OCI-LY1 (cell line): ENCODE measurements around the gene OTUD6A.

ENCODE experiments used
- H2AFZ ChIP-seq: fragments of 200-600 bp; sonication (generic), shearing (Covaris generic); 2 replicates; pipeline ENCODE4 v1.6.0; 2014; ENCODE audit warnings: antibody characterized with exemption, mild to moderate bottlenecking, low read length
- H3F3A ChIP-seq: fragments of 200-600 bp; sonication (generic), shearing (Covaris generic); 2 replicates; pipeline ENCODE4 v1.6.0; 2014; ENCODE audit warnings: mild to moderate bottlenecking, antibody characterized with exemption, low read length, moderate library complexity; ENCODE audit not compliant: insufficient read depth
- H3K27ac ChIP-seq: fragments of 200-600 bp; sonication (generic); 2 replicates; pipeline ENCODE4 v1.5.1; 2014; ENCODE audit warnings: low read length, mixed run types, mild to moderate bottlenecking, low read depth; ENCODE audit not compliant: poor library complexity, severe bottlenecking
- H3K27me3 ChIP-seq: fragments of 200-600 bp; sonication (generic); 2 replicates; pipeline ENCODE4 v1.6.0; 2014; ENCODE audit warnings: antibody characterized with exemption, mild to moderate bottlenecking, low read length, moderate library complexity; ENCODE audit not compliant: insufficient read depth
- H3K36me3 ChIP-seq: fragments of 200-600 bp; sonication (generic); 2 replicates; pipeline ENCODE4 v1.6.1; 2014; ENCODE audit warnings: mild to moderate bottlenecking, antibody characterized with exemption, low read length, moderate library complexity, mixed read lengths; ENCODE audit not compliant: insufficient read depth
- H3K4me1 ChIP-seq: fragments of 200-600 bp; sonication (generic); 2 replicates; pipeline ENCODE4 v1.5.1; 2014; ENCODE audit warnings: mild to moderate bottlenecking, low read length, moderate library complexity; ENCODE audit not compliant: insufficient read depth, severe bottlenecking
- H3K4me2 ChIP-seq: fragments of 200-600 bp; sonication (generic), shearing (Covaris generic); 2 replicates; pipeline ENCODE4 v1.6.1; 2014; ENCODE audit warnings: low read length
- H3K4me3 ChIP-seq: fragments of 200-600 bp; sonication (generic); 2 replicates; pipeline ENCODE4 v1.5.1; 2014; ENCODE audit warnings: low read length, low read depth, mild to moderate bottlenecking, mixed read lengths; ENCODE audit not compliant: poor library complexity, severe bottlenecking
- H3K79me2 ChIP-seq: fragments of 200-600 bp; shearing (Covaris generic); 2 replicates; pipeline ENCODE4 v1.6.1; 2016; ENCODE audit warnings: mixed run types, low read length, mixed read lengths; ENCODE audit not compliant: insufficient read depth
- H3K9ac ChIP-seq: fragments of 200-600 bp; sonication (generic), shearing (Covaris generic); 2 replicates; pipeline ENCODE4 v1.6.1; 2014; ENCODE audit warnings: mild to moderate bottlenecking, low read length, mixed read lengths
- H3K9me2 ChIP-seq: fragments of 200-600 bp; sonication (generic), shearing (Covaris generic); 2 replicates; pipeline ENCODE4 v1.6.1; 2014; ENCODE audit warnings: low read depth, mild to moderate bottlenecking, low read length, mixed read lengths
- H3K9me3 ChIP-seq: fragments of 200-600 bp; shearing (Covaris generic); 2 replicates; pipeline ENCODE4 v1.6.1; 2014; ENCODE audit warnings: low read length, mixed read lengths
- H4K20me1 ChIP-seq: fragments of 200-600 bp; sonication (generic), shearing (Covaris generic); 2 replicates; pipeline ENCODE4 v1.6.0; 2016; ENCODE audit warnings: mild to moderate bottlenecking, low read length; ENCODE audit not compliant: insufficient read depth
- CTCF ChIP-seq: fragments of 200-600 bp; sonication (generic), shearing (Covaris generic); IDR thresholded peaks from 2 replicates; pipeline ENCODE4 v1.5.1; 2017; ENCODE audit warnings: mild to moderate bottlenecking, antibody characterized with exemption, low read length, moderate library complexity, mixed read lengths
- EZH2 ChIP-seq: fragments of 200-600 bp; sonication (generic), shearing (Covaris generic); IDR thresholded peaks from 2 replicates; pipeline ENCODE4 v1.8.0; 2017; ENCODE audit warnings: borderline replicate concordance, mixed run types, mild to moderate bottlenecking, antibody characterized with exemption, low read length, moderate library complexity, mixed read lengths

OTUD6A gene

GRCh38 chrX:70054391-70054790 is 7.9 kb upstream of the OTUD6A start:
- no peak overlapping the region for H3K9ac ChIP-seq
- no peaks in the 10 kb centered on the region for H3F3A ChIP-seq
- no peaks in the 10 kb centered on the region for H3K27me3 ChIP-seq
- no peaks in the 10 kb centered on the region for H3K4me1 ChIP-seq
- H3K4me3 ChIP-seq, result no peak overlapping the region
- no peaks in the 10 kb centered on the region for H3K36me3 ChIP-seq
- no peaks in the 10 kb centered on the region for H3K9me2 ChIP-seq
- no peaks in the 10 kb centered on the region for H3K79me2 ChIP-seq
- H4K20me1 ChIP-seq, result no peaks in the 10 kb centered on the region
- no peak overlapping the region for H2AFZ ChIP-seq
- TF ChIP-seq EZH2, result no peak
- no peak for TF ChIP-seq CTCF
- H3K9me3 ChIP-seq, result no peaks in the 10 kb centered on the region
- no peak overlapping the region for H3K27ac ChIP-seq
- no peak overlapping the region for H3K4me2 ChIP-seq

DNA sequence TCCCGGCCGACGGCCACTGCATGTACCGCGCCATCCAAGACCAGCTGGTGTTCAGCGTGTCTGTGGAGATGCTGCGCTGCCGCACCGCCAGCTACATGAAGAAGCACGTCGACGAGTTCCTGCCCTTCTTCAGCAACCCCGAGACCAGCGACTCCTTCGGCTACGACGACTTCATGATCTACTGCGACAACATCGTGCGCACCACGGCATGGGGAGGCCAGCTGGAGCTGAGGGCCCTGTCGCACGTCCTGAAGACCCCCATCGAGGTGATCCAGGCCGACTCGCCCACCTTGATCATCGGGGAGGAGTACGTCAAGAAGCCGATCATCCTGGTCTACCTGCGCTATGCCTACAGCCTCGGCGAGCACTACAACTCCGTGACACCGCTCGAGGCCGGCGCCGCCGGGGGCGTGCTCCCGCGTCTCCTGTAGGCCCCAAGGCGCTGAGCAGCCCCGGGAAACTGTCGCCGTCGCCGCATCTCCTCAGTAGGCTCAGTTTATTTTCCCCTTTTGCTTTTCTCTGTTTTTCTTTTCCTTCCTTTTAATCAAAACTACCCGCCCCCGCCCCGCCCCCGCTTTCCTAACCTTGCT is 799 bp downstream of the OTUD6A start:
- Histone ChIP-seq H3K4me2 (no peak overlapping the region), H3K27me3 (no peaks in the 10 kb centered on the region), H3F3A (no peaks in the 10 kb centered on the region), H3K79me2 (no peaks in the 10 kb centered on the region), H3K9me3 (no peaks in the 10 kb centered on the region), H3K36me3 (no peaks in the 10 kb centered on the region), H4K20me1 (no peaks in the 10 kb centered on the region), H3K9ac (no peak overlapping the region), H2AFZ (no peak overlapping the region), H3K4me1 (no peaks in the 10 kb centered on the region), H3K27ac (no peak overlapping the region), H3K4me3 (no peak overlapping the region), H3K9me2 (no peaks in the 10 kb centered on the region)
- no peak for TF ChIP-seq CTCF
- TF ChIP-seq EZH2, result no peak

DNA sequence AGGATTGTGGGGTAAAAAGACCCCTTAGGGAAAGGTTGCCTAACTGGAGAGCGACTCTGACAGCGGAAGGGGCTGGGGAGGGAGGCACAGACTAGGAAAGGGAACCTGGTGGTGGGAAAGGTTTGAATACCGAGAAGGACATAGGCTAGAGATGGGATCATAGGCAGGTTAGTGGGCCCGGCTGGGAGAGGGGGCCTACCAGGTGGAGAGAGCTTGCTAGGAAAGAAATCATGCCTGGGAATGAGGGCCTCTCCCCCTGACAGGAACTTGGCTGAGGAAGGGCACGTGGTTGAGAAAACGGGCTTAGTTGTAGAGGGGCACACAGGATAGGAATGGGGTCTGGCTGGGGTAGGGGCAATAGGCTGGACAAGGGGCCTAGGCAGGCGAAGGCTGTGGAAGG is 4.4 kb downstream of the OTUD6A start:
- no peaks in the 10 kb centered on the region for H3K36me3 ChIP-seq
- H3K9me2 ChIP-seq, result no peaks in the 10 kb centered on the region
- H3F3A ChIP-seq, result no peaks in the 10 kb centered on the region
- no peak overlapping the region for H3K4me2 ChIP-seq
- H4K20me1 ChIP-seq, result no peaks in the 10 kb centered on the region
- no peaks in the 10 kb centered on the region for H3K79me2 ChIP-seq
- H3K9me3 ChIP-seq, result no peaks in the 10 kb centered on the region
- TF ChIP-seq EZH2, result no peak
- no peak for TF ChIP-seq CTCF
- no peaks in the 10 kb centered on the region for H3K4me1 ChIP-seq
- no peak overlapping the region for H2AFZ ChIP-seq
- no peaks in the 10 kb centered on the region for H3K27me3 ChIP-seq
- H3K9ac ChIP-seq, result no peak overlapping the region
- H3K4me3 ChIP-seq, result no peak overlapping the region
- H3K27ac ChIP-seq, result no peak overlapping the region
